Effector CD4-positive, alpha-beta T cell (primary cell): ENCODE data around the gene BORCS5.
"Not testable (repeated sequence)": the region's sequence is repeated elsewhere in the genome, so short reads cannot be mapped to it uniquely, and the experiment has no call there.

Experiments used
- DNase-seq: peaks from one replicate; pipeline ENCODE4 v3.0.0-alpha.2; 2020

Gene BORCS5

DNA sequence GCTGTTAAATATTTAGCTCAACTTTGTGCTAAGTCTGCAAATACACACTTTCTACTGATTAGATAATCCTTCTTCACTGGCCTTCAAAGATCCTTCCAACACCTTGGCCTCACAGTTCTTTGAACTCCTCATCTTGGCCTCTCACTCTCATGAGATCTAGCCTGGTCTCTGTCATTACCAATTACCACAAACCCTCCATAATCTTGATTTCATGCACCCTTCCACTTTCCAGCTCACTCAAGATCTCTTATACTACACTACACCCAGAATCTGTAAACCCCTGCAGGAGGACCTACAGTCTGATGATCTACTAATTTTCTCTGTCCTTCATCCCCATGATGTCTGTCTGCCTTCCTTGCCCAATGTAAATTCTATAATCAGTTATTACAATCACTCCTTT, 134.7 kb downstream of the BORCS5 start:
- no peak for DNase-seq

DNA sequence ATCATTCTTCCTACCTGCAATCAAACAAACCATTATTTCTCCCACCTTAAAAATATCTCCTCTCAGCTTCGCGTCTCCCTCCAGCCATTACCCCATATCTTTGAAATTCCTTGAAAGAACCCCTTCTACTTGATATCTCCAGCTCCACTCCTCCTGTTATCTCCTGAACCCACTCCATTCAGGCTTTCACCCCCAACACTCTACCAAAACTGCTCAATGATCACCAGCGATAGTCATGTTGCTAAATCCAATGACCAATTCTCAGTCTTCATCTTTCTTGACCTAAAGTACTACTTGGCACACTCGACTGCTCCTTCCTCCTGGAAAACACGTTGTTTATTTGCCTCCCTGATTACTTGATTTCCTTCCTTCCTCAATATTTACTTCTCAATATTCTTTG, 135.7 kb downstream of the BORCS5 start:
- DNase-seq = no peak

DNA sequence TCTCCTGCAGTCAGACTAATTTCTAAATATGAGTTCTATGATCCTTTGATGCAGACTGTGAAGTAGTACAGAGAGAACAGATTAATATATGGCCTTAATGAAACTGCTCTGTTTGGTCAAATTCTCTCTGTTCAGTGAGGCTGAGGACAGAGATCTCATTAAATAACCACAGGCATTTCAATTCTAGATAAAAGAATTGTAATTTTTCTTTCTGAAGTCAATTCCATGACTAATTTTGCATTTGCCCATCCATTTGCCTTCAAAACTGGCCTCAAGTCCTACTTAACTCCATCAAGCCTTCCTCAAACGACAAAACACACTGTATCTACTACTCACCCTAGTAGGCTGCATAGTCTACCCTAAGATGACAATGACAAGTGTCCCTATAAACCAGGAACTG, 138.7 kb downstream of the BORCS5 start:
- DNase-seq = no peak

DNA sequence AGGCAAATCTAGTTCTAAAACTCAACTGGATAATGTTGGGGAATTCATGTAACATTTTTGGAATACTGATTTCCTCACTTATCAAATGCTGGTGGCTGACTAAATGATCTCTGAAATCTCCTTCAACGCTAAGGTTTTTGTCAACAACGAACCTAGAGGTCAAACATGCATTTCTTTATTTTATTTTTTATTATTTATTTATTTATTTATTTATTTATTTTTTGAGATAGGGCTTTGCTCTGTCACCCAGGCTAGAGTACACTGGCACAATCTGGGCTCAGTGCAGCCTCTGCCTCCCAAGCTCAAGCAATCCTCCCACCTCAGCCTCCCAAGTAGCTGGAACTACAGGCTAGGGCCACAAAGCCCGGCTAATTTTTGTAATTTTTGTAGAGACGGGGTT, 141.3 kb downstream of the BORCS5 start:
- no peak for DNase-seq

DNA sequence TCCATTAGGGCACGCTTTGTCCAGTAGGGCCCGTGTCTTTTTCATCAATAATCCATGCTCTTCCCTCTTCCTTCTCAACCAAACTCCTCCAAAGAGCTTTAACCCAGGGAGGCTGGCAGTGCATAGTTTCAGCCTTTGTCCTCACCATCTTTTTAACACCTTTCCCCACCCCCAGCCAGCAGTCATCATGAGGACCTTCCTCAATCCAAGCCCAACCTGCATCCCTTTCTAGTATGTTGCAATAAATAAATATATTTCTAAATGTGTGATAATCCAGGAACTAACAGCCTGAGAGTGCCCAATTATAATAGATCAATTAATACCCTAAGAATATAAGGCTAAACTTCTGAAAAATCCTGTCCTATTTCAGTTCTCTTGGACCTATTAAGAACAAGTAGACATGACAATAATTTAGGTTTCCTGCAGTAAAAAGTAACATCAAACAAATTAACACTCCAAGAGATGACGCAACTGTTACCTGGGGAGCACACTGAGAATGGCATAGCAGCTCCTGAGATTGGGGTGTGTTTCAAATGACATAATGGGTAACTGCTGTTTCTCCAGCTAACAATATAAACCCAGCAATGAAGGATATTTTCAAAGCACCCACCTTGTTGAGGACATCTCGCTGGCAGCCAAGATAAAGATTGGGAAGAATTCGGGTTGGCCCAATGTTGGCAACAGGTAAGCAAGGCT, 143.2 kb downstream of the BORCS5 start:
- no peak for DNase-seq

DNA sequence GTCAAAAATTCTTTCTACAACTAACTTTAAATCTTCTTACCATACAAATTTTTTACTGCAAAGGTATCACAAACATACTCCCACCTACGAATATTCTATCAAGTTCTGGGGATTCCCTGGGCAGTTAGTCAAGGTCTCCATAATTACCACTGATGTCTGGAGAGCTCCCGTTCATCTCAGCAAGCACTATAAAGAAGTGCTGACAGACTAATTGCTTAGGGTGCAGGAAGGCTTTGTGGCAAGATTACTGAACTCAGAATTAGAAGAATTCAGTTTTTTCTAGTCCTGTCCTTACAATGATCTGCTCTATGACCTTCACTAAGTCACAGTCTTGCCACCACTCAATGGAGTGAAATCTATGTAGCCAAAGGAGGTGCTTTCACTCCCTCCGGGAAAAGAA, 144.2 kb downstream of the BORCS5 start:
- no peak for DNase-seq

DNA sequence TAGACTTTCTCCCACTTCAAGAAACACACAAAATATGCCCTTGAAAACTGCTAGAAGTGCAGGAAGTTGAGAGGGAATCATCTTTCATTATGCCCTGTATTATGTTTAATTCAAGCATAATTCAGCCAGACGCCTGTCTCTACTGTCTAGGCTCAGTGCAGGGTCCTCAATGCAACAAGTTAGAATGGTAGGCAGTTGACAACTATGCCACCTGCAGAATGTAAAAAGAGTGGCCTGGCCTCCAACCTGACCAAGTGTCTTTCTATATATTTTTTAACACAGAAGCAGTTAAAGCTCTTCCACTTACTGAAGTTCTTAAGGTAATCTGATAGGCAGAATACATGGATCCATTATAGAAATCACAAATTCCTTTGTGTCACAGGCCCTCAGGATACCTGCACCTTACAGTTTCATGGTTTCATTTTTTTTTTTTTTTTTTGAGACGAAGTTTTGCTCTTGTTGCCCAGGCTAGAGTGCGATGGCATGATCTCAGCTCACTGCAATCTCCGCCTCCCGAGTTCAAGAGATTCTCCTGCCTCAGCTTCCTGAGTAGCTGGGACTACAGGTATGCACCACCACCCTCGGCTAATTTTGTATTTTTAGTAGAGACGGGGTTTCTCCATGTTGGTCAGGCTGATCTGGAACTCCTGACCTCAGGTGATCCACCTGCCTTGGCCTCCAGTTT, 145.4 kb downstream of the BORCS5 start:
- DNase-seq = not testable (repeated sequence)

DNA sequence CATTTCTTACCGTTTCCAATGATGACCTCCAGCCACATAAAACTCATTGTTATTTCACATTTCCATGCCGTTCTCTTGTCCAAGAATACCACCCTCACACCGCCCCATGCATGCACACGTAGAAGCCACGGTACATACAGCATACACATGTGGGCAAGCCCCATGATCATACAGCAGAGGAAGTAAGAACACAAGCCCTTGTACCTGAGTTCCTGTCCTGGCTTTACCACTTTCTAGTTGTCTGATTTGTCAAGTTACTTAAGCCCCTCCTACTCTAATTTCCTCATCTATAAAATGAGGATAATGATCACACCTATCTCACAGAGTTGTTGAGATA, 145.9 kb downstream of the BORCS5 start:
- no peak for DNase-seq

DNA sequence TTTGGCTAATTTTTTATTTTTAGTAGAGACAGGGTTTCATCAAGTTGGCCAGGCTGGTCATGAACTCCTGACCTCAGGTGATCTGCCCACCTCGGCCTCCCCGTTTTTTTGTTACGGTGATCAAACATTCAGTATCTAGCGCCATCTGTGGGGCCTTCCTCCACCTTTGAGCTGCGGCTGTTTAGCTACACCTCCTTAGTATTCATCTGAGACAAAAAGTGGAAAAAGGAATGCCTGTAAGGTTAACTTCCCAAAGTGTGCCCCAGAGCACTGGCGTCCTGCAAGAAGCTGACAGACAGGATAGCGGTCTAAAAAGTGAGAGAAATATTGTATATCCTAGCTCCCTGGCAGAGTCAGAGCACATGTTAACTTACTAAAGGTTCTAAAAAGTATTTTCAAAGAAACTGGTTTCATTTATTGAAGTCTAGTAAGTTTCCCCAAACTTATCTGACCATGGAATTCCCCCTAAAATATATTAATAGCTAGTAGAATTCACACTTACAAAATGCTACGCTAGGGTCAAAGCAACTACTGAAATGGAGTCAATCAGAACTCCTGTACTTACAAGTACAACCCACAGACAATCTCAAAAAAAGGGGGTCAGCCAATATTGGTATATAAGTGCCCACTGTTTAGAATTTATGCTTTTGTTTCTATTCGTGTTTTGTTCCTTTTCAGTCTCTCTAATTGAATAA, 146.7 kb downstream of the BORCS5 start:
- no peak for DNase-seq

DNA sequence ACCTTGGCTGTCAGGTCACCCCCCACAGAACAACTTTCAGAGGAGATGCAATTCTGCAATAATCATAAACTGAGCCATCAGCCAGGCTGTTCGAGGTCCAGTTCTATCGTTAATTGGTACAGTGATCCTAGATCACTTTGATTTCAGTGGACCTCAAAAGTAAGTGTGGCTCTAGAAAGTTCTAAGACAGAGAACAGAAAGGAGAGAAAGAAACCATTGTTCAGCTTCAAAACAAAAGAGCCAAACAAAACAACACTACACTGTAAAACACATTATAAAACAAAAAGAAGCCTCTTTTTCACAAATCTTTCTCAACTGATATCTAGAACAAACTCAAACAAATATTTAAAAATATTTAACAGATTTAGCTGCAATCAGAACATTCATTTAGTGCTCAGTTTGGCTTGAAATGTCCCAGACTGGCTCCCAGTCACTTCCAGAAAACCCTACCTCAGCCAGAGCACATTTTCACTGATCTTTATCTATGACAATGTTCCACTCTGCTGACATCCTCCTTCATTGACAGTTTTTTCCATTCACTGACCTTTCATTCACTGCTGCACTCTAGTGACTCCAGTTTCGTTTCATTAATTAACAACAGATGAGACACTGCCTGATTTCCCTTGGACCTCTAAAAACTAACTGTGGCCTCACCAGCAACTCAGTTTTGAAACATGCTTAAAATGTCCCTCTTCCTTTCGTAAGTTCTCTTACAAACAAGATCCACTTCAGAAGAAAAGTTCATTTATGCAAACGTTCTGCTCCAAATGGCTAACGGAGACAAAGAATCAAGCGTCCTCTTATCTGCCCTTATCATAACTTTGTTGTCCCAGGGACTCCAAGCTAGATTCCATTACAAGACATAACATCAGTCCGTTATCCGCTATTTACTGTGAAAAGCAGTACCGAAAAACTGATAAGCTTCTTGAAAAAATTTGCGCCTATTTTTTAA, 148.9 kb downstream of the BORCS5 start:
- DNase-seq = no peak

DNA sequence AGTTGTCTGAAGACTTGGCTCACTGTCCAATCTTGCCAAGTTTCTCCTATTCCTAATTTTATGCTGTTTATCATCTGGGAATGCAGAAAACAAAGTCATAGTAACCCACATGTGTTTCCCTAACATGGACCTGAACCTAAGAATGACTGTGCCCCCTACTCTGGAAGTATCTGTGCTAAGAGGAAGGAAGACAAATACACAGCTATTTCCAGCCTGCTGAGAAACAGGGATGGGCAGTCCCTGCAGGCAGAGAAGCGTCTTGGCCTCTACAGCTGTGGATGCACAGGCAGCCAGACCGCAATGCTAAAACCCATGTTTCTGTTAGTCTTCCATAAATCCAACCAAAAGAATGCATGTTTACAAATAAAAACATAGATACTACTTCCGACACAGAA, 149.6 kb downstream of the BORCS5 start:
- DNase-seq = no peak

DNA sequence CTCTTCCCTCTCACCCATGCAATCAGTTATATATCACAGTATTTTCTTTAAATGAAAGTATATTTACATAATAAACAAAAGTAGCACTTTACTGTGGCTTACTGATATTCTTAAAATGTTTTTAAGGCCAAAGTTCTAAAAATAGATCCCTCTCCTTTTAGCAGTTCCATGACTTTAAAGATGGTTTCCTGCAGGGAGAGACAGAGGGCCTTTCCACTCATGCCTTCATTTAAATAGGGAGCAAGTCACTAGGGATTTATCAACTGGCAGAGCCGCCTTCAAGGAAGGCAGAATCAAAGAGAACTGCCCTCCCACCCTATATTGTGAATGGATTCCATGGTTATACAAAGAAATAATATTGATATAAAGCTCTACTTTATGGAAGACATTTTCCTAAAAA, 150.2 kb downstream of the BORCS5 start:
- DNase-seq = no peak

DNA sequence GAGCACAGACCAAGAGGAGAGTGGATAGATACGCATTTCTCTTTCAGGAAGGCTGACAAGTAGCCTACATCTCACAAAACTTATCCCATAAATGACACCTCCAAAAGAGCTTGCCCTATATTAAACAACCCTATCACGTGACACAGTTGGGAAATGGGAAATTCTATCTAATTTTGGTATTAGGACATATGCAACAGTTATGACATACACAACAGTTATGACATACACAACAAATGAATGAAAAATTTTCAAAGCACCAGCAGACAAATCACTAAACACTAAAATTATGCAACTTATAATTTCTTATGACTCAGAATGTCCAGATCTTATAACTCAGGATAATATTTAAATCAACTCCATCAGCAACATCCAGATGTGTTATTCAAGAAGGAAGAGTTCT, 151.7 kb downstream of the BORCS5 start:
- no peak for DNase-seq

DNA sequence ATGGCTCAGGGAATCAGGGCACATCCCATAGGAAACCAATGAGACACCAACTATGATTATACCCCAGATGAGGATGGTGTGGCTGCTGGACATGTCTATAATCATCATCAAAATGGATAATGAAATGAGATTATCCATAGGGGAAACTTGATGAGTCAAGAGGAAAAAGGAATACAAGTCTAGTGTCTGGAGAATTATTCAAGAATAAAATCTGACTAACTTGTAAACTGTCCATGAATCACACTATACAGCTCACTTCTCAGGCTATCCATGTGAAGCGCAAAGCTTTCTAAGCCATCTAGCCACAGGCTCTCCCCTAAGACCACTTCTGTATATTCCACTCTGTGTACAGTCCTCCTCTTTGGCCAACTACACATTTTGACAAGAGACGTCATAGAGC, 153.3 kb downstream of the BORCS5 start:
- no peak for DNase-seq

DNA sequence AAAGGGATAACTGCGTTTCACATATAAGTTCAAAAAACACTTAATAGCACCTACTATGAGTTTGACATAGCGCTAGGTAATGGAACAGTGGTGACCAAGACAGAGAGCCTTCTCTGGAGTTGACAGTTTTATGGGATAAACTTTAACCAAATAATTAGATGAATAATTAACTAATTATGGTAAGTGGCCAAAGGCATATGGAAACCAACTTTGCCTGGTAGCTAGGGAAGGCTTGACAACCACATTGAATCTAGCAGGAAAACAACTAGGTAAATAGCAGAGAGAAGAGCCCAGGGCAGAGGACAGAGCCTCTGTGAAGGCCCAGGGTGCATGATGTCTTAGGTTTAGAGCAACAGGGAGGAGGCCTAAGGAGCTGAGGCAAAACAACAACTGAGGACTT, 153.7 kb downstream of the BORCS5 start:
- DNase-seq = no peak

DNA sequence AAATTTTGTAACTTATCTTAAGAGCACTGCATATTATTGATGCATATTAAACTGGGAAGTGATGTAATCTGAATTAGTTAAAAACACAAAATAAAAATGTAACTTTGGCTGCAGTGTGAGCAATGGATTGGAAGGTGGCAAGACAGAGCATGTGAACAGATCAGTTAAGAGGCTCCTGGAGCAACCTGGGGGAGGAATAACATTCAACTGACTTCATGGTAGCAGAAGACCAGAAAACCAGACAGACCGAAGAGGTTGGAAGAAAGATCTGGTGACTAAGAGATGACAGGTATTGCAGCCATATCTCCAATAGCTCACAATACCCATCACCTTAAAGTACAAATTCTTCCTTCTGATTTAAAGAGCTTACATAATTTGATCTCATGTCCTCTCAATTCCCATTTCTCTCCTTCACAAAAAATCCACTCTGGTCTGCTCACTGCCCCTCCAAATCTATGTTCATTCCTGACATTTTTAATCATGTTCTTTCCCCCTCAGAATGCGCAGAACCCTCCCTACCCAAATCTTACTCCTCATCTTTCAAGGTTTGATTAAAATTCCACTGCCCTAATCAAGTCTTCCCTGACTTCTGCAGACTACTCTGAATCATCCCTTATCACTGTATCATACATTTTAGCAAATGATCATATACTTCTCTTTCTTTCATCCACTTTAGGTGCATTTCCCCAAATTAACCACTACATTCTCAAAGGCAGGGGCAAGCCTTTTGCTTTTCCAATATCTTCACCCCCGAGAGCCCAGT, 154.3 kb downstream of the BORCS5 start:
- no peak for DNase-seq

DNA sequence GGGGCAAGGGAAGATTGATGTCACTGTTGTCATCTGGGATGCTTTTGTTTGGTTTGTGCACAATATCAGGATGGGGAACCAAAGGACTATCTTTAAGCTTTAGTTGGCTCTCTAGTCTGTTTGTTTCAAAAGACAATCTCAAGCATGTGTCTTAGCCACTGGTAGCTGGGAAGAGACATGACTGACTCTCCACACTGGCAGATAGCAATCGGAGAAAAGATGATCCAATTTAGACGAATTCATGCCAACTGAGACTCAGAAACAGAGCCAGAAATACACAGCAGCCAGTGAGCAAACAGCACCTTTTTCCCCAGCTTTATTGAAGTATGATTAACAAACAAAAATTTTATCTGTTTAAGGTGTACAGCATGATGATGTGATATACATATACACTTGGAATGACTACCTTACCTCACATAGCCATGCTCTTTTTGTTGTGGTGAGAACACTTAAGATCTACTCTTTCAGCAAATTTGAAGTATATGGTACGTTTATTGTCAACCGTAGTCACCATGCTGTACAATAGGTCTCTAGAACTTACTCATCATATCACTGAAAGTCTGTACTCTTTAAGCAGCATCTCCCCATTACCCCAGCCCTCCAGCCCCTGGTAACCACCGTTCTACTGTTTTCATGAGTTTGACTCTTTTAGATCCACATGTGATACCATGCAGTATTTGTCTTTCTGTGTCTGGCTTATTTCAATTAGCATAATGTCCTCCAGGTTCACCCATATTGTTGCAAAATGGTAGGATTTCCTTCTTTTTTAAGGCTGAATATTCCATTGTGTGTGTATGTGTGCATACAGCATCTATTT, 155.2 kb downstream of the BORCS5 start:
- no peak for DNase-seq

DNA sequence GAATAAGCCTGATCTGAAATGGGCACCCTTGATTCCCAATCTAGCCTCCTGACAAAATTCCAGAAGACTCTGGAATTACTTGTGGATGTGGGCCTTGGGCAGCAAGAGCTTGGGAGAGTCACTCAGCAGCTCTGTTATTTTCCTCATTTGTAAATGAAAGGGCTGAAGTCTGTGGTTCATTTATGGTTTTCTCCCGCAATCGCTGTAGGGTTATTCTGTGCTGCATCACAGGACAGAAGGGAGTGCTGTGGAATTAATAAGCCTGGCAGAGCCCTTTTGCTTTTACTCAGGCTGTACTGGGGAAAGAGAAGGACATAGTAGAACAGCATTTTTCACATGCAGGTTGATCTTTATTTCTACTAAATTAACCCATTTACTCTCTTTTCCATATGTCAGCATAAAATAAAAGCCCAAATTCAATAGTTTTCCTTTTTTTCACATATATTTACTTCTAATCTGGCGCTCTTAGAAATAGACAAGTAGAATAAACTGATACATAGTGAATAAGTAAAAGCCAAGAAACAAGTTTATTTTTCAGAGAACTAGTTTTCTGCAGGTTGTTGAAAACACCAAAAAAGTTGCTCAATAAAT, 156.6 kb downstream of the BORCS5 start:
- no peak for DNase-seq

DNA sequence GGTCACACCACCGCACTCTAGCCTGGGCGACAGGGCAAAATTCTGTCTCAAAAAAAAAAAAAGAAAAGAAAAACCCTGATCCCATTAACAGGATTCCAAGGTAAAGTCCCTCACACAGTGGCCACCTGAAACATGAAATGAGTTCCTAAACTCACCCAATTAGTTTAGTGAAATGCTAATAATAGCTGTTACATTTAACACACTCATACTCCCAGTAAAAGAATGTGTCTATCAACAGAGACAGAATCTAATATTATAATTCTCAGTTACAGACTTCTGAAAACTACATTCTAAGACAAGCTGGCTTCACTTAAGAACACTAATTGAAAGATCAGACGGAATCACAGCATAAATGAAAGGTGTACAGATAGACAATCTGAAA, 161.6 kb downstream of the BORCS5 start:
- no peak for DNase-seq

DNA sequence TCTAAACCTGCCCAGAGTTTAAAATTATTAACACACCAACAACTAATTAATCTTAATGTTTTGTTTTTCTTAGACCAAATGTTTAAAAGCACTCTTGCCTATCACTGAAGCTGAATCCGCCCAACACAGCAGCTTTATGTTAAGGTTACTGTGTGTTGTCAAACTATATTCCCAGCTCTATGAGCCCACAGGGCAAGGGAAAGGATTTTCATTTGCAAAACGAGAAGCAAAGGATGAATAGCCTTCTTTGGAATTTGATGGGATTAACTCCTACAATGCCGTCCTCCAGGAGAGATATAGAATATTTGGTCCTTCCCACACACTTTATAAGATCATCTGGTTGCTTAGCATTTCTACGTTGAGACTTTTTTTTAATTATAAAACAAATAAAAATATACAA, 162.0 kb downstream of the BORCS5 start:
- DNase-seq = no peak
